Measurements from ENCODE around the gene NAP1L1.

Gene NAP1L1, protein sequence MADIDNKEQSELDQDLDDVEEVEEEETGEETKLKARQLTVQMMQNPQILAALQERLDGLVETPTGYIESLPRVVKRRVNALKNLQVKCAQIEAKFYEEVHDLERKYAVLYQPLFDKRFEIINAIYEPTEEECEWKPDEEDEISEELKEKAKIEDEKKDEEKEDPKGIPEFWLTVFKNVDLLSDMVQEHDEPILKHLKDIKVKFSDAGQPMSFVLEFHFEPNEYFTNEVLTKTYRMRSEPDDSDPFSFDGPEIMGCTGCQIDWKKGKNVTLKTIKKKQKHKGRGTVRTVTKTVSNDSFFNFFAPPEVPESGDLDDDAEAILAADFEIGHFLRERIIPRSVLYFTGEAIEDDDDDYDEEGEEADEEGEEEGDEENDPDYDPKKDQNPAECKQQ

DNA sequence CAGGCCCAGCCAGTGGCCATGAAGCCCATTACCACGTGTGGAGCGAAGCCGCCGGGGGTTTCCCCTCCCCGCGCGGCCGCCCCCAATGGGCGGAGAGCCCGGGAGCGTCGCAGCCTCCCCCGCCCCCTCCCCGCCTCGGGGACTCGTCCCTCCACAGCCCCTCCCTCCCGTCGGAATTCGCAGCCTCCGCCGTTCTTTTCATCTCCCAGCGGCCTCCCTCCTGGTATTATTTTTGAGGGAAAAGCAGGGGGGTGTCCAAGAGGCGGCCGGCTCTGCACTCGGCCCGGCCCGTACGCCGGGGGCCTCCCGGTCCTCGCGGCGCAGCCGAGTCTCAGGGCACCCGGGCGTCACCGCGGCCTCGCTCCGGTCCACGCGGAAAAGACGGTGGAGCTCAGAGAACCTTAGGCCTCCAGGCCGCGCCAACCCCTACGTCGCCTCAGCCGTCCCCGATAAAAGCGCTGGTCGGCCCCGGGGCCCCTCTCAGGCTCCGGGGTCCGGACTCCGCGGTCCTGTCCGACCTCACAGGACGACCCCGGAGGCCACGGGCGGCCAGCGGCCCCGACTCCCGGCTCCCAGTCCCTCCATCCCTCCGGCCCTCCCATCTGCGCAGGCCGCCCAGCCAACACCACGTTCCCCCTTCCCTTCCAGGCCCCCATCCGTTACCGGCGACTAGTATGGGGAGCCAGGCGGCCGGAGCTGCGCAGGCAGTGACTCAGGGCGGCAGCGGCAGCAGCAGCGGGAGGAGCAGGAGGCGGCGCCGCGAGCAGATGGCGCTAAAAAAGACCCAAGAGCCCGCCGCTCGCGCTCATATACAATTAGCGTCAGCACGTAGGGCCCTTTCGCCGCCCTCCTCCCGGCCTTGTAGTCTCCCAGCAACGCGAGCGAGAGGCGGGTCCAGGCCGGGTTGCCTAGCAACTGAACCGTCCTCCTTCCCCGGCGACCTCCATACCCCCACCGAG, at the start of gene NAP1L1:
TSS of gene NAP1L1 (minus strand) at position 782 of the 959 bp plus-strand sequence. CDS start 10,466 bp downstream, outside the sequence.
- peak; percentile 98 for DNase-seq

- DNase-seq = no peak
Observed at GRCh38 chr12:76127588-76127987, 43.1 kb upstream of the NAP1L1 start.

GRCh38 chr12:76124456-76124855, 40.0 kb upstream of the NAP1L1 start:
- DNase-seq = no peak

DNA sequence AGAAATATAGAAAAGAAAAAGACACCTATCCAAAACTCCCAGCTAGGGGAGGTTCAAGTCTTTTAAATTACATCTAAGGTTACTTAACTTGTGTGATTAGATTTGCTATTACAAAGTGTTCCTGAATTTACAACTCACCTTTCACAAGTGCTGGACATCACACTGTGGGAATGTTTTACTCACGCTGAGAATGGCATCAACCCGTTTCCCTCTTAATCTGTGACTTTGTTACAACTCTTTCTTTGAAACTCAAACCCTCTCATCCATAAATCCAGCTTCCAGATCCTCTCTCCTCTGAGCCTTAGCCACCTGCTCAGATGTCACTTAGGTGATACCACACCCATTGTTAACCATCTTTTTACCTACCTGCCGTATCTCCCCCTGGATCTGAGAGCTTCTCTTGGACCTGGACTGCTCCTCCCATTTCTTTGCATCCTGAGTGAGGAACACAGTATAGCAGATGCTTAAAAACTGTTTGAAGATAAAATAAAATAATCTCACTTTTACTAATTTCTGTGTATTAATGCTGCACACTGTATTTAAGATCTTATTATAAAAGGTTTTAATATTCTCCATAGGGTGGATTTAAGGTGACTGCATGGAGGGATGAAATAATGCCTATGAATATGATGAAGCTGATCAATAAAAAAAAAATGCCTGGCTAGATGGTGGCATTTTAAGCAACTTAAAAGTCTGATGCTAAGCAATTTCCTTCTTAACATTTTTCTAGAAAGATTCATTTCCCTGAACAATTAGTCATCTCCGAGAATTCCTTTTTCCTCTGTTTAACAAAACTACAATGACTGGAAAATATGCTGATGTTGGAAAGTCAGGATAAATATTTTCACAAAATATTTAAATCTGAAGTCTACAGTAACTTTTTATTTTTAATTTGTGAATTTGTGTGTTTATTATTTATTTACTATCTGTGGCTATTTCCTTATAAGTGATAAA, 39.1 kb upstream of the NAP1L1 start:
- no peak for DNase-seq

DNA sequence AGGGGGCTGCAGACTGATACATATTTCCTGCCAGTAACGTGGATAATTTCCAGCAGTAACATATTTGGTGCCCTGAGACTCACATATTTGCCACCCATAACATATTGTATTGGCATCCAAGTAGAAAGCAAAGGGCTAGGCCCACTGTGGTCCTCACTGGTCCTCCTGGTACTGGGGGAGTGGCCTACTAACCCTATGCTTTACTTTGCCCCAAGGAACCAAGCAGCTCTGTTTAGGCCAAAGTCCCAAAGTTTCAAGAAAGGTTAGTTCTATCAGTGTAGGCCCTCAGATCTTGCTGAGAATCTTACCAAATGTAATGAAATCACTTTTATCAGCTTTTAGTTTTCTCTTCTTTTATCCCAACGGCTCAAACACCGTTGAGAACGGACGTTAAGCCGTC, 35.4 kb upstream of the NAP1L1 start:
- DNase-seq = no peak

GRCh38 chr12:76117751-76118150, 33.3 kb upstream of the NAP1L1 start:
- no peak for DNase-seq

DNA sequence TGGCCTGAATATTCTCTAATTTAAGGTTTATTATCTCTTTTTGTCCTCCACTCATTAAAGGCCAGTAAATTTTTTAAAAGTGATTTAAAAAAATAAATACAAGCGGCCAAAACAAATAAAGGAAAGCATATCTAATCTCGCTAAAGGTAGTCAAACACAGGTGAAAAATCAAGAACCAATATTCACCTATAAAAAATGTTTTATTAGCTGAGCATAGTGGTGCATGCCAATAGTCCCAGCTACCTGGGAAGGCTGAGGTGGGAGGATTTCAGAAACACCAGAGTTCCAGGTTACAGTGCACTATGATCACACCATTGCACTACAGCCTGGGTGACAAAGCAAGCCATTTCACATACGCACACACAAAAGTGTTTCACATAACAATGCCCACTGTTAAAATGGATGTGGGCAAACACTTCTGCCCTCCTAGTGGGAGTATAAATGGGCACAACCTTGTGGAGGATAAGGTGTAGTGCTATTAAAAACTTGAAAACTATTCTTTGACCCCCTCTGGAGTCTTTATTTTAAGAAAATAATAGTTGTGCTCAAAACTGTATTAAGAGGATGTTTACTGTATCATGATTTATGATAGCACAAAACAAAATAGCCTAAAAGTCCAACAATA, 32.7 kb upstream of the NAP1L1 start:
- DNase-seq = no peak

- no peak for DNase-seq
Observed at GRCh38 chr12:76113800-76114757, 29.6 kb upstream of the NAP1L1 start.

DNA sequence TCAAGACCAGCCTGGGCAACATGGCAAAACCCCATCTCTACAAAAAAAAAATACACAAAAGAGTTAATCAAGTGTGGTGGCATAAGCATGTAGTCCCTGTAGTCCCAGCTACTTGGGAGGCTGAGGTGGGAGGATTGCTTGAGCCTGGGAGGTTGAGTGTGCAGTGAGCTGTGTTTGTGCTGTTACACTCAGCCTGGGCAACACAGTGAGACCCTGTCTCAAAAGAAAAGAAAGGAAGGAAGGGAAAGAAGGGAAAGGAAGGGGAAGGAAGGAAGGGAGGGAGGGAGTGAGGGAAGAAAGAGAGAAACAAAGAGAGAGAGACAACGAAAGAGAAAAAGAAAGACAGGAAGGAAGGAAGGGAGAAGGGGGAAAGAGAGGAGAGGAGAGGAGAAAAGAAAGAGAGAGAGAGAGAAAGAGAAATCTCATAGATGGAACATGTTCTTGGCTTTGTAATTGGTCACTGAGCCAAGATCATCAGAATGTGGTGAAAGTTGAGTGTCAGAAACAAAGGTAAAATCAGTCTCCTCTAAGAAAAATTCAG, 26.8 kb upstream of the NAP1L1 start:
- DNase-seq = no peak

DNA sequence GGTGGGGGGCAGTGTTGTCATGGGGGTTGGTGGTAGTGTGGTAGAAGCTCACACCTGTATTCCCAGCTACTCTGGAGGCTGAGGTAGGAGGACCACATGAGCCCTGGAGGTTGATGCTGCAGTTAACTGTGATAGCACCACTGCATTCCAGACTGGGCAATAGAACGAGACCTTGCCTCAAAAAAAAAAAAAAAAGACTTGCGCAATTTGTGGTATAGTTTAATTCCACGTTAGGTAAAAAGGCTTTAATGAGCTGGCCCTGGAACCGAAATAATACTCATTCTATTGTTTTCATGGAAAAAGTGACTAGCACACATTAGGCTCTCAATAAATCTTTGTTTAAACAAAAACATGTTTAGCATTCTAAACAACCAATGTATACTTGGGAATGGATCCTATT, 25.4 kb upstream of the NAP1L1 start:
- DNase-seq = no peak

- DNase-seq = no peak
Observed at GRCh38 chr12:76108356-76108755, 23.9 kb upstream of the NAP1L1 start.

- DNase-seq = no peak
Observed at GRCh38 chr12:76106631-76107030, 22.1 kb upstream of the NAP1L1 start.

GRCh38 chr12:76103958-76104357, 19.5 kb upstream of the NAP1L1 start:
- no peak for DNase-seq

- DNase-seq = no peak
Observed at GRCh38 chr12:76101739-76102385, 17.4 kb upstream of the NAP1L1 start.

- DNase-seq = no peak
Observed at GRCh38 chr12:76096079-76096646, 11.7 kb upstream of the NAP1L1 start.

DNA sequence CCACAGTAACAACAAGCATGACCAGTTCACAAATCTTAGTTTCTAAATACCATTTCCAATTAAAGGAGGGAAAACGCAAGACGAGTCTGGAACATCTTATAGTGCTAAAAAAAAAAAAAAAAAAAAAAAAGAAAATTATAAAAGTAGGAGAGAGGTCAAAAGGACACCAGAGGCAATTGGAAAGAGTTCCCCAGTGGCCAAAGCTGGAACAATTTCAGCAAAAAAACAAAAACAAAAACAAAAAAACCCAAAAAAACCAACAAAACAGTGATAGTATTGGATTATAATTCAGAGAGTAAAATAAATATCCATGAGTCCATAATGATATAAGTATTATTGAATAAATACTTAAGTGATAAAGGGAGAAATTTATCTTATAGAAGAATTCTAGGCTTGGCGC, 10.3 kb upstream of the NAP1L1 start:
- DNase-seq = no peak

- no peak for DNase-seq
Observed at GRCh38 chr12:76091246-76091754, 6.8 kb upstream of the NAP1L1 start.

DNA sequence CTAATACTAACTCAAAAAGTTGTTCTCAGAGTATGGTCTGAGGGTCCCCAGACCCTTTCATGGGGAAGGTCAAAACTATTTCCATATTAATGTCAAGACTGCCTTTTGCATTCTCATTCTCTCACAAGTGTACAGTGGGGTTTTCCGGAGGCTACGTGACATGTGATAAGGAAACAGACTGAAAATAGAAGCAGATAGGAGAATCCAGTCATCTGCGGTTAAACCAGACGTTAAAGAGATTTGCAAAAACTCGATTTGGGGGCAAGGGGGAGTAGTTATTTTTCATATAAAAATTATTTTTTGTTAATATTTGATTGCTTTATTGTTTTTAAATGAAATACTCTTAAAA, 1.0 kb upstream of the NAP1L1 start:
- DNase-seq = no peak

DNA sequence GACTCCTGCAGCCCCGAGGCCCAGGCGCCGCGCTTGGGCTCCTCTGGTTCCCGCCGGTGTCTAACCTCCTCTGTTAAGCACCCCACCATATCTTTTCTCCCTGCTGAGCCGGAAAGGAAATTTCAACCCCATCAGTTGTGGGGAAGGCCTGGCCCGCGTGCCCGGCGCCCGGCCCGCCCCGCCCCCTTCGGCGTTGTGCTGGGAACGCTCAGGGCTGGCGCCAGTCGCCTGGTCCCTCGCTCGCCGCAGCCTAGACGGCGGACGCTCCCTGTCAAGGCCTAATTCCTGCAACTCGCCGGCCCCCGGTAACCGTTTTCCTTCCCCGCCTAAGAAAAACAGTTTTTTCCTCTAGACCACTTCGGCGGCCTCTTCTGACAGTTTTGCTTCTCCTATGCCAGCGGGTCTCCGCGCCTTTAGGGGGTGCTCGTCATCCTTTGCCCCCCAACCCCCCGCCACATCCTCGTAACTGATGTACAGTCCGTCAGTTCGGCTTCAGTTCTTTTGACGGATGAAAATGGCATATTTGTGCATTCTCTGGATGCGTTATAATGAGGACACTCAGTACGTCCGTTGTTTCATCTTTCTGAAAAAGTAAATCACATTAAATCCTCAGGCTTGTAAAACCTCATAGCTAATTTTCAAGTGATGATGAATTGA, 506 bp upstream of the NAP1L1 start:
- DNase-seq = peak; percentile 52

Measured in NCI-H446 treated with DMSO at 0.1 percent for 48 hours (cell line).